ENCODE results near the gene DMD. TPM values are rescaled to one million over a fixed set of nuclear protein-coding genes. Genes with fewer than 3 reads are reported as not detected.

DMD gene
- polyA plus RNA-seq, 1 donor from 2014 or later: 21.6 TPM

- Histone ChIP-seq H2AFZ (ENCODE audit: low read depth, low read length) (no peak overlapping the region), H3K27ac (ENCODE audit: low read length) (no peak overlapping the region), H4K20me1 (ENCODE audit: insufficient read depth) (no peaks in the 10 kb centered on the region), H3K4me3 (ENCODE audit: low read length) (no peak overlapping the region), H3K9me2 (ENCODE audit: insufficient read depth, low read length) (no peaks in the 10 kb centered on the region), H3F3A (ENCODE audit: insufficient read depth, low read length, poor library complexity, severe bottlenecking) (no peaks in the 10 kb centered on the region), H3K36me3 (ENCODE audit: insufficient read depth, low read length) (no peaks in the 10 kb centered on the region), H3K4me2 (ENCODE audit: low read length) (no peak overlapping the region), H3K79me2 (replicated peaks; ENCODE audit: insufficient read depth, low read length) (no peaks in the 10 kb centered on the region), H3K9me3 (ENCODE audit: low read length) (no peaks in the 10 kb centered on the region), H3K27me3 (ENCODE audit: insufficient read depth, low read depth, low read length) (no peaks in the 10 kb centered on the region), H3K9ac (ENCODE audit: low read length) (no peak overlapping the region)
- TF ChIP-seq RAD21 (conservative IDR thresholded peaks at IDR 0.05): no peak
Measured at GRCh38 chrX:31301941-31302340, 1909.4 kb downstream of the DMD start.

GRCh38 chrX:31301203-31301602 lies 1910.1 kb downstream of the DMD start:
- no peaks in the 10 kb centered on the region for H3K9me3 ChIP-seq (ENCODE audit: low read length)
- no peaks in the 10 kb centered on the region for H3K36me3 ChIP-seq (ENCODE audit: insufficient read depth, low read length)
- TF ChIP-seq EP300 (conservative IDR thresholded peaks at IDR 0.05; ENCODE audit: poor library complexity, severe bottlenecking): no peak
- no peak for TF ChIP-seq CTCF (IDR thresholded peaks at IDR 0.05; ENCODE audit: poor library complexity, severe bottlenecking)
- TF ChIP-seq EZH2 (IDR thresholded peaks at IDR 0.05; ENCODE audit: borderline replicate concordance, insufficient read depth, low read length, poor library complexity, severe bottlenecking): no peak
- no peak for TF ChIP-seq SMC3 (conservative IDR thresholded peaks at IDR 0.05; ENCODE audit: poor library complexity)
- TF ChIP-seq MXI1 (conservative IDR thresholded peaks at IDR 0.05; ENCODE audit: poor library complexity, severe bottlenecking): no peak
- no peak for TF ChIP-seq REST (IDR thresholded peaks at IDR 0.05; ENCODE audit: borderline replicate concordance)
- TF ChIP-seq RAD21 (conservative IDR thresholded peaks at IDR 0.05): no peak
- no peak for TF ChIP-seq POLR2AphosphoS5 (IDR thresholded peaks at IDR 0.05)
- no peak for TF ChIP-seq TAF1 (IDR thresholded peaks at IDR 0.05; ENCODE audit: low read depth)
- H3K79me2 ChIP-seq (replicated peaks; ENCODE audit: insufficient read depth, low read length): no peaks in the 10 kb centered on the region
- H3K27ac ChIP-seq (ENCODE audit: low read length): no peak overlapping the region
- no peak overlapping the region for H3K4me3 ChIP-seq (ENCODE audit: low read length)
- no peaks in the 10 kb centered on the region for H3F3A ChIP-seq (ENCODE audit: insufficient read depth, low read length, poor library complexity, severe bottlenecking)
- H3K9ac ChIP-seq (ENCODE audit: low read length): no peak overlapping the region
- H3K4me2 ChIP-seq (ENCODE audit: low read length): no peak overlapping the region
- no peaks in the 10 kb centered on the region for H4K20me1 ChIP-seq (ENCODE audit: insufficient read depth)
- H2AFZ ChIP-seq (ENCODE audit: low read depth, low read length): no peak overlapping the region
- no peaks in the 10 kb centered on the region for H3K27me3 ChIP-seq (ENCODE audit: insufficient read depth, low read depth, low read length)
- no peaks in the 10 kb centered on the region for H3K9me2 ChIP-seq (ENCODE audit: insufficient read depth, low read length)

- Histone ChIP-seq H3F3A (ENCODE audit: insufficient read depth, low read length, poor library complexity, severe bottlenecking) (no peaks in the 10 kb centered on the region), H4K20me1 (ENCODE audit: insufficient read depth) (no peaks in the 10 kb centered on the region), H2AFZ (ENCODE audit: low read depth, low read length) (no peak overlapping the region), H3K4me3 (ENCODE audit: low read length) (no peak overlapping the region), H3K27me3 (ENCODE audit: insufficient read depth, low read depth, low read length) (no peaks in the 10 kb centered on the region), H3K9me3 (ENCODE audit: low read length) (no peaks in the 10 kb centered on the region), H3K79me2 (replicated peaks; ENCODE audit: insufficient read depth, low read length) (no peaks in the 10 kb centered on the region), H3K36me3 (ENCODE audit: insufficient read depth, low read length) (no peaks in the 10 kb centered on the region), H3K9me2 (ENCODE audit: insufficient read depth, low read length) (no peaks in the 10 kb centered on the region), H3K9ac (ENCODE audit: low read length) (no peak overlapping the region), H3K27ac (ENCODE audit: low read length) (no peak overlapping the region), H3K4me2 (ENCODE audit: low read length) (no peak overlapping the region)
- TF ChIP-seq POLR2AphosphoS5 (IDR thresholded peaks at IDR 0.05) (no peak), RAD21 (conservative IDR thresholded peaks at IDR 0.05) (no peak), CTCF (IDR thresholded peaks at IDR 0.05; ENCODE audit: poor library complexity, severe bottlenecking) (no peak), MXI1 (conservative IDR thresholded peaks at IDR 0.05; ENCODE audit: poor library complexity, severe bottlenecking) (no peak), SMC3 (conservative IDR thresholded peaks at IDR 0.05; ENCODE audit: poor library complexity) (no peak)
Measured at GRCh38 chrX:31298916-31299315, 1912.4 kb downstream of the DMD start.
